NCI-H460 (cell line): ENCODE data around the gene PTGS2. TPM values are rescaled to one million over a fixed set of nuclear protein-coding genes. Genes with fewer than 3 reads are reported as not detected.

Experiments
- DNase-seq: peaks from one replicate; pipeline ENCODE4 v3.0.0-alpha.2; 2016; ENCODE audit warnings: low read depth; ENCODE audit errors: extremely low read depth
- polyA plus RNA-seq: library from polyadenylated mRNA; depleted of rRNA; stranded (reverse); fragments of >200 nt; gene quantifications from 2 replicates; pipeline ENCODE4 v1.2.3, GENCODE V29; 2014; cell fraction: nucleus; rRNA removed
- total RNA-seq: library from RNA; depleted of rRNA; stranded (reverse); fragments of >200 nt; shearing (Covaris generic); gene quantifications from 2 replicates; pipeline ENCODE4 v1.2.3, GENCODE V29; 2014; rRNA removed

PTGS2 gene
- 2.4 and 3.7 TPM in 2 replicates for total RNA-seq
- polyA plus RNA-seq = 0.58 and 2.0 TPM in 2 replicates

- peak; percentile 86 for DNase-seq
Observed at GRCh38 chr1:186680245-186681061, at the start of gene PTGS2. TSS of gene PTGS2 (minus strand) at chr1:186680423. CDS start at chr1:186680290, 133 bp downstream.

DNA sequence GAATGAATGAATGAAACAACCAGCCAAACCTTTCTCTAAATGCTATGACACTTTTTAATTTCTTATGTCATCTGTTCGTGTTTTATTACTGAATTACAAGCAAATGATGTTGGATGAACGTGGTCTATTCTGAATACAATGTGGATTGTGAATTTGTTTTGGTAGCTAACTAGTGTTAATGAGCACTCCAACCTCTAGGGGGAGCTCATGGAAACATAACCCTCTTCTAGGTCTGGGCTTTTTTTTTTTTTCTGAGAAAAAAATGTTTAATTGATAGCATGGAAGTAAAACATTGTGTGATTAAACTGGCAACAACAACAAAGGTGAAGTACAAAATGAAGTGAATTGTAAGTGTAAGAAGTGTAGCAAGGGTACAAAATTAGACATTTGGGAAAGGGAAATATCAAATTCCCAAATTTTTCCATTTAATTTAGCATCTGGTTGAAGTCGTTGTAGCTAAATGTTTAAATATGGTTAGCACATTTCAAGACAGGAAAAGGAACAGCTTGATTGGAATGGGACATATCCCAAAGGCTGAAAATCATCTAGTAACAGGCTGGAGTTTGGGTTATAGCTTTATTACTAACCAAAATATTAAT lies 42.6 kb upstream of the PTGS2 start:
- peak; percentile 68 for DNase-seq

DNA sequence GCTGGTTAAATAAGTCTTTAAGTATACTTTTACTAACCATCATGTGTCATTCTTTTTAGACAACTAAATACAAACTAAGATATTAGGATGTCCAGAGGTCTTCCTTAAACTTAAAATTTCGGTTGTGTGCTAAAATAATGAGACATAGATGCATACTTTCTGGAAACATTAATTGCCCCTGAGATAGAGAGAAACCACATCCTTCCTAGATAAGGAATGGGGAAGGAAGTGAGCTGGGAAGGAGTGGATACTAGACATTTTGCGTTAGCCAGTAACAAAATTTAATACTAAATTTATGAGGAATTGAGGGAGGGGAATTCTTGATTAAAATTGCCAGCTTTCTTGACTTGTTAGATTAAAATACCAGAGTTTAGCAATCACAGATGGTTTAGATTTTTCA lies 37.1 kb upstream of the PTGS2 start:
- no peak for DNase-seq

DNA sequence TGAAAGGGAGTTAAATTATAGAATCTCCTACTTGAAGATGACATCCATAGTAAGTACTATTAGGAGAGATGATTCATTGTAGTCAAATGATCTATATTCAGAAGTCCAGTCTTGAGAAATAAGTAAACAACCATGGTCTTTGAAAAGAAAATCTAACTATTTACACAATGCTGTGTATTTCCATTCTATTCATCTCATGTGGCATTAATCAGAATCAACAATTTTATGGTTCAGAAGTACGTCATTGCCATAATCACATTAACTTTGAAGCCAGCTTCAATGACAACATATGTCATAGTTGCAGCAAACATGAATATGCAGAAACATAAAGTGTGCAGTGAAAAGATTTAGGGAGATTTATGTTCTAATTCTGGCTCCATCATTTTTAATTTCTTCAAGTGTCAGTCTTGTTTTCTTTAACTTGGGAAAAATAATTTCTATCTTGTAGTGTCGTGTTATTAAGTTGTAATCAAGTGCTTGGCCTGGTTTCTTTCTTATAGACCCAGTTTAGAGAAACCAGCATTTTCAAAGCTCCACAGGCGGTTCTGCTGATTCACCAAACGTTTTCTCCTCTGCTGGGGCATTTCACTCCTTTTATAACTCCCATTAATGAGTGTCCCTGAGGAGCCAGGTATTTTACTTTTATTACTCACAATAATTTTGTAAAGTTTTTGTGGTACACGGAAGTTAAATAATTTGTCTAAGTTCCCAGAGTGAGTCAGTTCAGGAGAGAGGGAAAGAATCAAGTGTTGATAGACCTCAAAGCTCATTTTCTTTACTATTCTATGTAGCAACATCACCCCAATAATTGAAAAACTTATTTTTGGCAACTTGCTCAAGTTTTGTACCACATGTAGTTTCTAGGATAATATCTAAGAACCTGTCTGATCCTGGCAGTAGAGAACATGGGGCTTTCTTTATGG lies 35.9 kb upstream of the PTGS2 start:
- DNase-seq = peak; percentile 88

GRCh38 chr1:186710696-186711095 lies 30.5 kb upstream of the PTGS2 start:
- DNase-seq = no peak

- DNase-seq = no peak
Observed at GRCh38 chr1:186708694-186709097, 28.5 kb upstream of the PTGS2 start.

- DNase-seq = no peak
Observed at GRCh38 chr1:186703209-186703766, 23.1 kb upstream of the PTGS2 start.

GRCh38 chr1:186700722-186701121 lies 20.5 kb upstream of the PTGS2 start:
- no peak for DNase-seq

- no peak for DNase-seq
Observed at GRCh38 chr1:186699519-186699918, 19.3 kb upstream of the PTGS2 start.

DNA sequence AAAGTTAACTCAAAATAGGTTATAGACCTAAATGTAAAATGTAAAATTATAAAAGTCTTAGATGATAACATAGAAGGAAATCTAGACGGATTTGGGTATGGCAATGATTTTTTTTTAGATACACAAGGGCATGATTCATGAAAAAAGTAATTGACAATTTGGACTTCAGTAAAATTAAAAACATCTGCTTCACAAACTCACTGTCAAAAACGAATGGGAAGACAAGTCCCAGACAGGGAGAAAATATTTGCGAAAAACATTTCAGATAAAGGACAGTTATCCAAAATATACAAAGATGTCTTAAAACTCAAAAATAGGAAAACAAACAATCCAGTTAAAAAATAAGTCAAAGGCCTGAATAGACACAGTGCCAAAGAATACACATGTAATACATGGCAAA lies 9.7 kb upstream of the PTGS2 start:
- DNase-seq = no peak

GRCh38 chr1:186689376-186689775 lies 9.2 kb upstream of the PTGS2 start:
- no peak for DNase-seq

DNA sequence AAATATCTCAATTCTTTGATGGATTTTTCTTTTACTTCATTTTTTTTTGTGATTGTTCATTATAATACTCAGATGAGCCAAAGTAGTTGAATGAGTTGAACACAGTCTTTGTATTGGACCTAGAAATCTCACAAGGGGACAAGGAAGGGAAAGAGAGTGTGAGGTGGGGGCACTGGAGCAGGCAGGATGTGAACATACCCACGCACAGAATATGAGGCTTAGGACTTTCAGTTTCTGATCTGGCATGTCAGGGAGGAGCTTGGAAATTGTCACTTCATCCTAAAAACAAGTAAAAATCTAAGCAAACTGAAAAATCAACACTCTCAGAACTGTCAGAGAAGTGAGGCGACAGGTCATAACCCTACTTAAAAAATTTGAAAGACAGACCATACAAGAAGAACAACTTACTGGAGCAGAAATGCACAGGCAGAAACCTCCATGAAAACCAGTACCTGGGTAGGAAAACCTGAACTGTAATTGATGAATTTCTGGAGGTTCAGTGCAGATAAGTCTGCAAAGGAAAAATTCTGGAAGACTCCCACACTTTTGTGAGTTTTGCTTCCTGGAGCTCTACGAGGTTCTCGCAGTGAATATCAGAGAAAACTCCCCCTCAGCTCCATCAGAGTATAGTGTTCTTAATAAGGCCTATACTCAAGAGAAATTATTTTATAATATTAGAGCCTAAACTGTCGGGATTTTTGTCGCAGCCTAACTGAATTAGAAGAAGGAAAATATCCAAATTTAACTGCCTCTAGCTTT lies 3.6 kb upstream of the PTGS2 start:
- DNase-seq = no peak

GRCh38 chr1:186682736-186683135 lies 2.5 kb upstream of the PTGS2 start:
- DNase-seq = no peak

DNA sequence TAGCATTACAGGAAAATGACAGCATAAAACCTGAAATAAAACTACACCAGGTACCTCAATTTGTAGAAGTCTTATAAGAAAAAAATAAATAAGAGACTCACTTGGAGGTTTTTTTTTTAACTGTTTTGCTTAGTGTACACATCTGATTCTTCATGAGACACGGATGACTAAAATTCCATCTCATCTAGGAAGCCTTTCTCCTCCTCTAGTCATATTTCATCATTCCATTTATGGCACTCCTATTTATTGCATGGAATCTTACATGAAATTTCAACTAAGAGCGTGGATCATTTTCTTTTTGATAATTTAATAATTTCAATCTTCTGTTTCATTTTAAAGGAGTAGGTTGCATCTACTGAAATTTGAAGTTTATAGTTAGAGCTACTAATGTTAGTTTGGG lies 1.6 kb upstream of the PTGS2 start:
- no peak for DNase-seq

GRCh38 chr1:186681121-186681520 lies 898 bp upstream of the PTGS2 start:
- DNase-seq = no peak

GRCh38 chr1:186679924-186680244 lies 339 bp downstream of the PTGS2 start:
- no peak for DNase-seq

GRCh38 chr1:186678155-186678554 lies 2.1 kb downstream of the PTGS2 start:
- DNase-seq = no peak

DNA sequence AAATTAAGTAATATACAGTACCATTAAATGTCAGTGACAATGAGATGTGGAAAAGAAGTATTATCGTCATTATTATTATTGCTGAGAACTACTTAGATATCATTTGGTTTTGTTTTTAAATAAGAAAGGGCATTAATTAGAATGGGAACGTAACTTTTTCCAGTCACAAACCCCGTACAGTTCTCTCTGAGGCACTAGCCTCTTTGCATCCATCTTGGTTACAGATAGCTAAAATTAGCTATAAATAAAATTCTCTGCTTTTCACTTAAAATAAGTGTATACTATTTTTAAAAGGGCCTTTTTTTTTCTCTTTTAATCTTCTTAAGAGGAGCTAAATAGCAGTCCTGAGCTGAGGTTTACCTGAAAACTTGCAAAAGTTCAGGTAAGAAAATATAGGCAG lies 7.6 kb downstream of the PTGS2 start:
- no peak for DNase-seq

- no peak for DNase-seq
Observed at GRCh38 chr1:186672131-186672530, 8.1 kb downstream of the PTGS2 start.

DNA sequence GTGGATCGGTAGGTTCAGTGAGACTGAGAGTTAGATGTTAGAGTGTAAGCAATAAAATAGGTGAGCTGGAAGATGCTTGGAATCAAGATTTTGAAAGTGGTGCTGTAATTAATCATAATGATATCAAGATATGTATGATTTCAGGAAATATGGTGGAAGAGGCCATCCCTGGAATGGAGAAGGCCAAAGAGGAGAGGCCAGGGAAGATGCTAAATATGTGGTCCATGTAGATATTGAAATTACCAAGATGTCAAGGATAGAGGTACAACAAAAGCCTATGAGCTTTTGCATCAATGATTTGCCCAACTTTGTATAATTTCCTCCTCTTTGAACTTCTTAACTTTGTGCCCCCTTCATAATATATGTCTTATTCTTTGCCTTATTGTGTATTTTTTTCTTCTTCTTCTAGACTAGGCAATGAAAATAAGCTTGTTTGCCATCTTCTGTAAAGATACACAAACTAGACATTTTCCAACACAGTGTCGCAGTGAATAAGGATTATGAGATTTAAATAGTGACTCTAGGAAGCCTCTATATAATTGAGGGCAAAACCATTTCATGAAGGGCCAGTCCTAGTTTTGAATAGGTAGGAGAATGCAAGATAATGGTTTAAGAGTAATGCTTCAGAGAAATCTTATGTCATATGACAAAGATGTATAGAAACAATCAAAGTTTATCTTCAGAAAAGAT lies 8.9 kb downstream of the PTGS2 start:
- no peak for DNase-seq
